ENCODE data around the gene TRMT10B. TPM values are rescaled to one million over a fixed set of nuclear protein-coding genes. Genes with fewer than 3 reads are reported as not detected.

The TRMT10B gene
- total and polyA plus RNA-seq, 2 of the 13 experiments (the other 11 are each of a cell fraction or from before 2014, with no cell fraction given): 3.1 to 3.9 TPM

- TF ChIP-seq REST (IDR thresholded peaks at IDR 0.05; ENCODE audit: borderline replicate concordance in 1 of 2, low read depth in 1 of 2, low read length in 2 of 2): no peak
- TF ChIP-seq AFF4 (CRISPR knock-in tag; IDR thresholded peaks at IDR 0.05): no peak
- 0 out of 2 replicates have a peak, but pooled peaks have one; percentile 24 for TF ChIP-seq SAP130 (CRISPR knock-in tag; IDR thresholded peaks at IDR 0.05; ENCODE audit: low read depth)
- TF ChIP-seq NAIF1 (CRISPR knock-in tag; IDR thresholded peaks at IDR 0.05; ENCODE audit: borderline replicate concordance): no peak
- no peak for TF ChIP-seq AHDC1 (CRISPR knock-in tag; IDR thresholded peaks at IDR 0.05; ENCODE audit: borderline replicate concordance)
- TF ChIP-seq NR2F1 (CRISPR knock-in tag; IDR thresholded peaks at IDR 0.05): no peak
- no peak for TF ChIP-seq STAT6 (CRISPR knock-in tag; IDR thresholded peaks at IDR 0.05; ENCODE audit: borderline replicate concordance)
- TF ChIP-seq ZNF296 (CRISPR knock-in tag; conservative IDR thresholded peaks at IDR 0.05): no peak
- no peak for TF ChIP-seq BCL6 (CRISPR knock-in tag; IDR thresholded peaks at IDR 0.05)
- no peak for TF ChIP-seq GATA4 (IDR thresholded peaks at IDR 0.05; ENCODE audit: borderline replicate concordance, low read depth)
These were observed 6.3 kb upstream of the TRMT10B start (continued) for GRCh38 chr9:37747271-37747753.
